ENCODE measurements around the gene LMF1.

LMF1 gene

DNA sequence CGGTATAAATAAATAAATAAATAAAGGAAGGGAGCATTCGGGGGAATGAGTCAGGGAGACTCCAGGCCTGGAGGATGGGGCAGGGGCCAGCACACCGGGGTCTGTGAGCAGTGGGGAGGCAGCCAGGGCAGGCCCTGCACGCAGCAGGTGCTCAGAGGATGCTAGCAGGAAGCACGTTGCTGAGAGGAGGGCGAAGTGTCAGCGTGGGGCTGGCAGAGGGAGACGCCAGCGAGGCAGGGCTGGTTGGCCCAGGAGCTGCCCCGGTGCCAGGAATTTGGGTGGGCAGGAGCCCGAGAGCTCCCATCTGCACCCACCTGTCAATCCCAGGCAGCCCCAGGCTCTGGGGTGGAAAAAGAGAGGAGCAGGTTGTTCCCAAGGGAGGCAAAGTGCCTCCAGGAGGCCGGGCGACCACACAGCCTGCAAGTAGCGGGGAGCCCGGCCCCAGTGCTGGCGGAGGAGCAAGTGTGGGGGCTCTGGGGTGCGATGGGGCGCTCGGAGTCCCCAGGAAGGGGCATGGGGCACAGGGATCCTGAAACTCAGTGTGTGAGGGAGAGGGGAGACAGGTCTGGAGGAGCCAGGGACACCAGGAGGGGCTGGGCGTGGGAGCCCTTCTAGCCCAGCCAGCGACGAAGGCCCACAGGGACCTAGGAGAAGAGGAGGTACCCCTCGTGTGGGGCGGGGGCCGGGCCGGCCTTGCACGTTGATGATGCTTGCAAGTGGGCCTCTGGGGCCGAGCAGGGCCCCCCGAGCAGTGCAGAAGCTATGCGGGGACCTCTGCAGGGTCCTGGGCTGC lies 38.8 kb upstream of the LMF1 start:
- H4K20me1 ChIP-seq (ENCODE audit: insufficient read depth) = no peaks in the 10 kb centered on the region
- H3K4me2 ChIP-seq = no peak overlapping the region
- TF ChIP-seq, protein P1, sequence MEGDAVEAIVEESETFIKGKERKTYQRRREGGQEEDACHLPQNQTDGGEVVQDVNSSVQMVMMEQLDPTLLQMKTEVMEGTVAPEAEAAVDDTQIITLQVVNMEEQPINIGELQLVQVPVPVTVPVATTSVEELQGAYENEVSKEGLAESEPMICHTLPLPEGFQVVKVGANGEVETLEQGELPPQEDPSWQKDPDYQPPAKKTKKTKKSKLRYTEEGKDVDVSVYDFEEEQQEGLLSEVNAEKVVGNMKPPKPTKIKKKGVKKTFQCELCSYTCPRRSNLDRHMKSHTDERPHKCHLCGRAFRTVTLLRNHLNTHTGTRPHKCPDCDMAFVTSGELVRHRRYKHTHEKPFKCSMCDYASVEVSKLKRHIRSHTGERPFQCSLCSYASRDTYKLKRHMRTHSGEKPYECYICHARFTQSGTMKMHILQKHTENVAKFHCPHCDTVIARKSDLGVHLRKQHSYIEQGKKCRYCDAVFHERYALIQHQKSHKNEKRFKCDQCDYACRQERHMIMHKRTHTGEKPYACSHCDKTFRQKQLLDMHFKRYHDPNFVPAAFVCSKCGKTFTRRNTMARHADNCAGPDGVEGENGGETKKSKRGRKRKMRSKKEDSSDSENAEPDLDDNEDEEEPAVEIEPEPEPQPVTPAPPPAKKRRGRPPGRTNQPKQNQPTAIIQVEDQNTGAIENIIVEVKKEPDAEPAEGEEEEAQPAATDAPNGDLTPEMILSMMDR (conservative IDR thresholded peaks at IDR 0.05; ENCODE audit: low read depth, low read length) = no peak

DNA sequence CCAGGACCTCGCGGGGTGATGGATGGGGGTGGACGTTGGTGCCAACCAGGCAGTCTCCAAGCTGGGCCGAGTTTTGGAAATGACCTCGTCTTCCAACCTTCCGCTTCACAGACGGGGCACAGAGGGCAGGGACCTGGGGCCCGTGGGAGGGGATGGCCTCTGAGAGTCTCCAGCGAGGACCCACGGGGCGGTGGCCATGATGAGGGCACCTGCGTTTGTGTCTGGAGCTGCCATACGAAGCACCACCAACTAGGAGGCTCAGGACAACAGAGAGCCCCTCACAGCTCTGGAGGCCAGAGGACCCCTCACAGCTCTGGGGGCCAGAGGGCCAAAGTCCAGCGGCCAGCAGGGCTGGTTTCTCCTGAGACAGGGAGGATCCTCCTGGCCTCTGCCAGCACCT lies 37.3 kb upstream of the LMF1 start:
- H4K20me1 ChIP-seq (ENCODE audit: insufficient read depth) = no peaks in the 10 kb centered on the region
- TF ChIP-seq, protein P1 (conservative IDR thresholded peaks at IDR 0.05; ENCODE audit: low read depth, low read length) = no peak
- H3K4me1 ChIP-seq (ENCODE audit: low read depth, poor library complexity, severe bottlenecking) = no peaks in the 10 kb centered on the region
- no peak overlapping the region for H3K4me2 ChIP-seq
- H3K4me3 ChIP-seq (IDR thresholded peaks at IDR 0.05; ENCODE audit: insufficient read depth, low read depth, low read length) = no peak overlapping the region
- H3K27ac ChIP-seq = no peak overlapping the region
- H3K36me3 ChIP-seq (ENCODE audit: insufficient read depth) = no peaks in the 10 kb centered on the region
- peaks cover 88% of the 10 kb centered on the region for H3K27me3 ChIP-seq (ENCODE audit: insufficient read depth, low read depth)
- H3K9ac ChIP-seq = no peak overlapping the region
- no peaks in the 10 kb centered on the region for H3K79me2 ChIP-seq (ENCODE audit: insufficient read depth, low read depth)
- H2AFZ ChIP-seq (ENCODE audit: low read depth) = no peak overlapping the region

More for the DNA sequence above, 38.8 kb upstream of the LMF1 start:
- H3K79me2 ChIP-seq (ENCODE audit: insufficient read depth, low read depth) = no peaks in the 10 kb centered on the region
- no peaks in the 10 kb centered on the region for H3K36me3 ChIP-seq (ENCODE audit: insufficient read depth)
- peaks cover 88% of the 10 kb centered on the region for H3K27me3 ChIP-seq (ENCODE audit: insufficient read depth, low read depth)
- no peak overlapping the region for H3K4me3 ChIP-seq (IDR thresholded peaks at IDR 0.05; ENCODE audit: insufficient read depth, low read depth, low read length)
- H3K4me1 ChIP-seq (ENCODE audit: low read depth, poor library complexity, severe bottlenecking) = no peaks in the 10 kb centered on the region
- no peak overlapping the region for H3K9ac ChIP-seq
- no peak overlapping the region for H3K27ac ChIP-seq
- H2AFZ ChIP-seq (ENCODE audit: low read depth) = no peak overlapping the region

DNA sequence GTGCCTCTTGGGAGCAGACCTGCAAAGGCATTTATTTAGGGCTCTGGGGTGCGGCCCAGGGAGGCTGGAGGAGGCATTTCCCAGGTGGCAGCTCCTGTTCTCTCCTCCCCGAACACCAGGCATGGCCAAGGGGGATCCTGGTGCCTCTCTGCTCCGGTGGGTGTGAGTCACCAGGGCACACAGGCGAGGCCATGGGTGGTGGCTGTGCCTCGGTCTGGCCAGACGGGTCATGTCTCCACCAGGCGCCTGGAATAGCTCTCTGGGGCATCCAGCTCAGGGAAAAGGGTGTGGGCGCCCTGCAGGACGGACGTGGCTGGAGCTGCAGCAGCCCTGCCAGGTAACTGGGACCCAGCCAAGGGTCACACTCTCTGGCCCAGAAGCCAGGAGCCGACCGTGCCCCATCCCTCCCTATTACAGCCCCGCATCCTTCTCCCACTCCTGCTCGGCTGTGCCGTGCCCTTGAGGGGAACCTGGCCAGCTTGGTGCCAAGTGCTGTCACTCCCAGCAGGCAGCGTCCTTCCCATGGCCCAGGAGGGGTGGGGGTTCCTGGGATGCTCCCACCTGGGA lies 36.6 kb upstream of the LMF1 start:
- no peak overlapping the region for H3K27ac ChIP-seq
- H3K79me2 ChIP-seq (ENCODE audit: insufficient read depth, low read depth) = no peaks in the 10 kb centered on the region
- no peaks in the 10 kb centered on the region for H4K20me1 ChIP-seq (ENCODE audit: insufficient read depth)
- no peak overlapping the region for H3K4me2 ChIP-seq
- H3K4me3 ChIP-seq (IDR thresholded peaks at IDR 0.05; ENCODE audit: insufficient read depth, low read depth, low read length) = no peak overlapping the region
- H2AFZ ChIP-seq (ENCODE audit: low read depth) = no peak overlapping the region
- TF ChIP-seq, protein P1 (conservative IDR thresholded peaks at IDR 0.05; ENCODE audit: low read depth, low read length) = no peak
- H3K36me3 ChIP-seq (ENCODE audit: insufficient read depth) = no peaks in the 10 kb centered on the region
- no peaks in the 10 kb centered on the region for H3K4me1 ChIP-seq (ENCODE audit: low read depth, poor library complexity, severe bottlenecking)
- H3K27me3 ChIP-seq (ENCODE audit: insufficient read depth, low read depth) = peaks cover 89% of the 10 kb centered on the region
- no peak overlapping the region for H3K9ac ChIP-seq

DNA sequence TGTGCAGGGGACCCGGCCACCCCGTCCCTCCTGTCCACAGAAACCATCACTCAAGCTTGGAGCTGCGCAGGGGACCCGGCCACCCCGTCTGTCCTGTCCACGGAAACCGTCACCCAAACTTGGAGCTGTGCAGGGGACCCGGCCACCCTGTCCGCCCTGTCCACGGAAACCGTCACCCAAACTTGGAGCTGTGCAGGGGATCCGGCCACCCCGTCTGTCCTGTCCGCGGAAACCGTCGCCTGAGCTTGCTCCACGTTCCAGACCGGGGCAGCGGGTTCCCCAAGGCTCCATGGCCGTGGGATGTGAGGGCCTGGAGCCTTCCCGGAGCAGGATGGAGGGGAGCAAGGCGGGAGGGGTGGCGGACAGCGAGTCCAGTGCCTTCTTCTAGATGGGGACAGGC lies 36.0 kb upstream of the LMF1 start:
- Histone ChIP-seq H3K27ac (no peak overlapping the region), H2AFZ (ENCODE audit: low read depth) (no peak overlapping the region), H3K27me3 (ENCODE audit: insufficient read depth, low read depth) (peaks cover 89% of the 10 kb centered on the region), H4K20me1 (ENCODE audit: insufficient read depth) (no peaks in the 10 kb centered on the region), H3K4me3 (IDR thresholded peaks at IDR 0.05; ENCODE audit: insufficient read depth, low read depth, low read length) (no peak overlapping the region), H3K9ac (no peak overlapping the region), H3K4me2 (no peak overlapping the region), H3K36me3 (ENCODE audit: insufficient read depth) (no peaks in the 10 kb centered on the region), H3K4me1 (ENCODE audit: low read depth, poor library complexity, severe bottlenecking) (no peaks in the 10 kb centered on the region), H3K79me2 (ENCODE audit: insufficient read depth, low read depth) (no peaks in the 10 kb centered on the region)
- TF ChIP-seq, protein P1 (conservative IDR thresholded peaks at IDR 0.05; ENCODE audit: low read depth, low read length) = no peak
